COLO668 (cell line): Measurements from ENCODE around the gene DPF3.

ENCODE experiments used
- DNase-seq: peaks from one replicate; lab custom pipeline; 2025; ENCODE audit not compliant: unreplicated experiment; lab: John Stamatoyannopoulos, UW

DPF3 gene

DNA sequence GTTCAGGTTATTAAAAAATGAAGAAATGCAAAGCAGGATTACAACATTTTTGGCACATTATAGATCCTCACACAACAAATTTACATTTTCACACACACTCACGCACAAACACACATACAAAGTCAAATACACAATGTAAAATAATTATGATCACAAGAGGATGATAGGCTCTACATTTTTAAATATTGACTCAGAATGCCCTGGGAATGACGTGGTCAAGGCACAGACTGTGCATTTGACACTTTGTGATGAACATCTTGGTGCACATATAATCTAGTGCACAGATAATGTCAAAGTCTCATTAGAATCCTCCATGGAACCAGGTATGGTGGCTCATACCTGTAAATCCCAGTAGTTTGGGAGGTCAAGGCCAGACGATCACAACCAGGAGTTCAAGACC lies 49.4 kb downstream of the DPF3 start:
- DNase-seq: no peak

DNA sequence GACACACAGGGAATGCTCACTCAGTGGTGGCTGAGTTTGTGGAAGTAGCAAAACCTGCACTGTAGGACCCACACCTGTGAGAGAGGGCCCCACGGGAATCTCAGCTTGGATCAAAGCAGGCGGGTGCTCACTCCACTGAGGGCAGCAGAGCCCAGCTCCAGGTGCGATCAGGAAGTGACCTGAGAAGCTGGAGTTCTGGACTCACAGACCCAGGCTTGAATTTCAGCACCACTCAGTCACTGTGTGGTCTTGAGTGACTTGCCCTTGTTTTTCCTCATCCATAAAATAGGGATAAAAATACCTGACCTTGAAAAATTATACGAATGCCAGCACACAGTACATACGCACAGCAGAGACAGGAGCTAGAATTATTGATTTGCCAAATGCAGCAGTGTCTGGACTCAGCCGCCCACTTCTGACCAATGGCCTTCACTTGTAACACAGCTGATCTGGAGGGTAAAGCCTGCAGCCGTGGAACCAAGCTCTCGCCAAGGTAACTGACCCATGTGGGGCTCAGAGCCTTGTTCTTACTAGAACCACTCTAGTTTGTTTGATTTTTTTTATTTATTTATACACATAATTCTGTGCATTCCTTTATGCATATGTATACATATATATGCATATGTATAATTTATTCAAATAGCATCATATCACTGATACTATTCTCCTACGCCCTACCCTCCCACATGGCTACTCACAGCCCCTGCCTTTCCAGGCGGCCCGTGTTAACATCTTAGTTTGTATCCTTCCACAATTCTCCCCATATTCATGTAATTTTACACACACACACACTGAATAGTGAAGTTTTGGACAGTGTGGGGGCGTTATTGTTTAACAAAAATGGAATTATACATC lies 53.9 kb downstream of the DPF3 start:
- DNase-seq: no peak

DNA sequence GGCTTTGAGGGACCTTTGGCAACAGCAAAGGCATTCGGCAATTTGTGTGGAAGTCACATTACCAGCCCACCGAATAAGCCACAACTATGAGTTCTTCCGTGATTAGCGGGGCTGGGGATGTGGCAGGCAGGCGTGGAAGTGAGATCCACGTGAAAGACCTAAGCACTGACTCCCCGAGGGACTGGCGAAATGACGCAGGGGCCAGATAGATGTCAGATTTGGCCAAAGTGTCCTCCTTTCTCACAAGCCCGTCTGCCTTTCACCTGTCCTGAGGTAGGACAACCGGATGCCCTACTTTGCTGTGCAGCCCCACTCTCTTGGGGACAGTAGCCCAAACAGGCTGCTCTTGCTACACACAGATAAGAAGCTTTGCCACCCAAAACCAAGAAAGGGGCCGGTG lies 54.5 kb downstream of the DPF3 start:
- no peak for DNase-seq

- DNase-seq: no peak
Measured at GRCh38 chr14:72836085-72836484, 57.8 kb downstream of the DPF3 start.

DNA sequence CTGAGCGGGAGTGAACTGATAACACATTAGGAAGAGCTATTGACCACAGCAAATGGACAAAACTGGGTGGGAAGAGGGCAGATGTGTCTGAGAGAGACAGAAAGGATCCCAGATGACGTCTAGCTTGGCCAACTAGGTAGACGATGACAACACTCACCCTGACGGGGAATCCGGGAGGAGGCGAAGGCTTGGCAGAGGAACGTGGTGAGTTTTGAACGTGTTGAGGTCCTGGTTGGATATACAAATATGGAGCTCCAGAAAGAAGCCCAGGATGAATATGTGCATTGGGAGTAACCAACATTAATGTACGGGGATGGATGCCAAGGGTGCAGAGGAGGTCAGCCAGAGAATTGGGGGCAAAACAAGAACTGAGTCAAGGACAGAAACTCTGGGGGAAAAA lies 60.7 kb downstream of the DPF3 start:
- DNase-seq: no peak

GRCh38 chr14:72830786-72831594 lies 62.9 kb downstream of the DPF3 start:
- DNase-seq: no peak

DNA sequence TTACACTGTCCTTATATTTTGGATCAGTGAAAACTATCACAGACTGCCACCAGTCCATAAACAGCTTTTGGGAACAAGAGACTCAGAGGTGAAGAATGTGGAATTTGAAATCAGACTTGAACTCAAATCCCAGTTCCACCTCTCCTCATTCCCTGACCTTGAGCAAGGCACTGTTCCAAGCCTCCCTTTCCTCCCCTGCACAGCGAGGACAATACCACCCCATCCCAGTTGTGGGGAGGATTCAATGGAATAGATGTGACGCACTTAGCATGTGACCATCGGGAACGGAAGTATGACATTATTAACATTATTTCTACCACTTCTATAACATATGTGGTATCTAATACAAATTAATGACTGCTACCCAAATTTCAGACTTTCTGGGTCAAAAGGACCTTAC lies 63.5 kb downstream of the DPF3 start:
- DNase-seq: no peak

DNA sequence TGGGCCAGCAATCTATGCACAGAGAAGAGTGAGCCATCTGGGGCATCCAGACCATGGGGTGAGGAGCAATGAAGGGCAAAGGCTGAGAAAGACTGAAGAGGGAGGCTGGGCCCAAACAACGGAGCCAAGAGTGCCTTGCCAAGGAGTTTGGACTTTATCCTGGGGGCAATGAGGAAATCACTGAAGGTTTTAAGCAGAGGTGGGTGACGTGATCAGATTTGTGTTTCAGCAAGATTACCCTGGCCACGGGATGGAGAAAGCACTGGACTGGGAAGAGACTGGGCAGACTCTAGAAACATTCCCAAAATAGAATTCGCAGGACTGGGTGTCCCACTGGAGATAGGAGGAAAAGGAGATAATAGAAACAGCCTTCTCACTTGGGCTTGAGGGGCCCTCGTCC lies 65.3 kb downstream of the DPF3 start:
- no peak for DNase-seq

DNA sequence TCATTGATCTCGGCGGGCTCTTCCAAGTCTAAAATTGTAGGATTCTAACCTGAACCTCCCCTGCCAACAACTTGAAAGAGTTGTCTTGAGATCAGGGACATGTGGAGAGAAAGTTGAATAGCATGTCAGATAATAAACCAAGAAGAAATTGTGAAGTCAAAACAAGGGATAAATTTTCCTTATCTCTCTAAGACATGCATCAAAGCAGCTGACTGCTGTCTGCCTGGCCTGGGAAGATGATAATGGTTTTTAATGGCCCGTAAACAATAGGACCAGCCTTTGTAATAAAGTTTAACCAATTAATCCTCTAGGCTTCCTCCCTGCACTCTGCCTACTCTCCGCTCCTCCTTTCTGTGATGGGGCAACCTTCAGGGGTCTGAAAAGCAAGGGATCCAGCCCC lies 67.9 kb downstream of the DPF3 start:
- no peak for DNase-seq

DNA sequence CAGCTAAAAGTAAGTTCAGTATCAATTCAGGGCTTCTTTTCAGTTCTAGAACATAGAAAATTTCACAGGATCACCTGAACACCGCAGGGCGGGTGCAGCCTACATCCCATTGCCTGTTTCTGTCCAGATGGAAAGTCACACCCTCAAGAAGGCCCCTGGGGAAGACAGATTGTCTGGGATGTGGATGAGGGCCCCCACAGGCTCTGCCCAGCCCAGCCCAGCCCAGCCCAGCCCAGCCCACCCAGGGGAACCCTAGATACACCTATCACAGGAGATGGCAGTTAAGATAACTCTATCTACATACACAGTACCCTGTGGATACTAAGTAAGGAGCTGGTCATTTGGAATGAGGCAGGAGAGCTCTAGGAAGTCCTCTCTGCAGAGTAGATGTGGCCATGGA lies 68.4 kb downstream of the DPF3 start:
- no peak for DNase-seq

- no peak for DNase-seq
Measured at GRCh38 chr14:72824051-72824450, 69.8 kb downstream of the DPF3 start.

DNA sequence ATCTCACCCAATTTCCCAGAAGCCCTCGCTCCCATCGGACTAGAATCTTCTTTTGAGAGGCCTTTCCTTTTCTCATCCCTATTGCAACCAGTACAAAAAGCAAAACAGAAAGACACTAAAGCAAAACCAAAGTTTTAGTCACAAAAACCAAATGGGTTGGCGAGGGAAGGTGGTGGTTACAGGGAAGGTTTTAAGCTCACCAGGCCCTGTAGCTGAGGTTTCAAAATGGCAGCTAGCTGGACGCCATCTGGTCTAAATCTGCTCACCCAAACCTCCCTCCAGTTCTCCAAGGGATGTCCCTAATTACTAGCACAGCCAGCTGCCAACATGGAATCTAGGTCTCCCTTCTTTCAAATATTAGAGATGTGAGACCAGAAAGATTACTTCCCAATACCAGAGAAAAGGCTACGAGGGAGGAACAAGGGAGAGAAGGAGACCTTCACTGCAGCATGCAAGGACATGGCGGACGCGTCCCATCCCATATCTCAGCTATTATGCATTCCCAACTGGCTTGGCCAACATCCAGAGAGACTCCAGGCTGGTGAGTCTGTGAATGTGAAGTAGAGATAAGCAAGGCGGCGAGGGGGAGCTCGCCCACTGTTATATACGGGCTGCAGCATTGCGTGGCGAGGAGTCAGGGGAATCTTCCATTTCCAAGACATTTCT lies 70.8 kb downstream of the DPF3 start:
- no peak for DNase-seq

GRCh38 chr14:72818998-72819397 lies 74.9 kb downstream of the DPF3 start:
- DNase-seq: no peak

DNA sequence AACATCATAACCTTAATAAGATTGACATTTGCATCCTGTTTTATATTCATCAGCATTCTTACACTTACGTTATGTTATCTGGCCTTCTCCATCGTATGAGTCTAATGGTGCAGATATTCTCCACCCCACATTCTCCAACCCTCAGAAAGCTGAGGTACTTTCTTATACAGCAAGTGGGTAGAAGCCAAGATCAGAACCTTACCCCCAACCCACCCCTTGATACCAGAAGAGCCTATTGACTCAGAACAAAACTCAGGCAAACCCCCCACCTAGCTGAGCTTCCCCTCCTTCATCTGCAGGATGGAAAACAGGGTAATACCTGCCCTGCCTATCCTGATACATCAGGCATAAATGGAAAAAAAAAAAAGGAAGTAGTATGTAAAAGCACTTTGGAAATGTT lies 77.6 kb downstream of the DPF3 start:
- DNase-seq: no peak

DNA sequence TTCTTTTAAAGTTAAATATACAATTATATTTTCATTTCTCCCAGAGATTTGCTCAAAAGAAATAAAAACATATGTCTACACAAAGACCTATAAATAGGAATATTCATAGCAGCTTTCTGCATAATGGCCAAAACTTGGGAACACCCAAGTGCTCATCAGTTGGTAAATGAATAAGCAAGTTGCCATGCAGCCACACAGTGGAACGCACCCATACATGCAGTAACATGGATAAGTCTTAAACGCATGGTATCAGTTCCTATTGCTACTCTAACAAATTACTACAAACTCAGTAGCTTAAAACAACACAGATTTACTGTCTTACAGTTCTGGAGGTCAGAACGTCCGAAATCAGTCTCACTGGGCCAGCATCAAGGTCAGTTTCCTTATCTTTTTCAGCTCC lies 78.5 kb downstream of the DPF3 start:
- no peak for DNase-seq

DNA sequence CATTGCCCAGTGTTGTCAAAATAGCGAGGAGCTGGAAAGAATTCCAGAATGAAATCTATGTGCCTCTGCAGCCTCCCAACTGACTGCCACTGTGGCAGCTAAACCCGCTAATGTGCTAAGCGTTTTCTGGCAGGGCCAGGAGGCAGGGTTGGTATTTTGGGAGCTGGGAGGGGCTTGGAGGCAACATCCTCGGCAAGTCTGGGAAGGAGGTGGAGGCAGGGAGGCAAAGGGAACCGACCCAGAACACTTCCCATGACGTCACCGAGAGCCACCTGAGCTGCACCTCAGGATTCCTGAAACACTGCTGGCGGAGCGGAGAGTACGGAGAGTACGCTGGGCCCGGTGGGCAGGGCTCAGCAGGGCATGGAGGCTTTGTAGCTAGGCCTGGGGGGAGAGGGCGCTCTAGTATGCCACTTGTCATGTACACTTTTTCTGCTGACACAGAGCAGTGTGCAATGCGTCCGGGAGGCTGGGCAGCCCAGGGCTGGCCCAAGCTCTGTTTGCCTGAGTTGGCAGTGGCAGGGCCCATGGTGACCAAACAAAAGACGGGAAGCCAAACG lies 81.5 kb downstream of the DPF3 start:
- no peak for DNase-seq

DNA sequence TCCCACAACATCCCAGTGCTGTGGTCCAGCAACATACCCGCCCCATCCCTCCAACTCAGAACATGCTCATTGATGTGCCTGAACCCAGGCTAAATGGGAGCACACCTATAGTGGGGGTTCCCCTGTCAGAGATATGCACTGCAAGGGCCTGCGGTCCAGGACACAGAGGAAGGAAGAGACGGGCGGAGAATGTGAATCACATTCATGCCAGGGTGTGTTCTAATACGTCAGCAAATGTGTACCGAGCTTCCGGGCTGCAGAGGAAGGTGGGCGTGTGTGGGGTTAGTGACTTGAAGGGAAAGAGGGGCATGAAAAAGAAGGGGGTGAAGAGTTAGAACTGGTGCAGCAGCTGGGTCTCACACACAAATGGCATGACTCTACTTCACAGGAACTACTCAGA lies 83.7 kb downstream of the DPF3 start:
- no peak for DNase-seq

DNA sequence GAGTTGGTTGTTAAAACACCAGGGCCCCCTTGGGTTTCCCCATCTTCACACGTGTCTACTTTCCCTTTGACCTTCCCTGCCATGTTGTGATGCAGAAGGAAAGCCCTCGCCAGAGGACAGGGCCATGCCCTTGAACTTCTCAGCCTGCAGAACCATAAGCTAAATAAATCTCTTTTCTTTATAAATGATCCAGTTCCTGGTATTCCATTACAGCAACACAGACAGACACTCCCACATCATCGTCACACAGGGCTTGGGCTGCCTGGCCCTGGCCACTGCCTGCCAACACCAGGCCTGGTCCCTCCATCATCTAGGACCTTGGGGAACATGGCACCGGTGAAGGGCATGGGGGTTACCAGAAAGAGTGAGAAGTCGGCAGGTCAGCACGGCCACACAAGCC lies 84.8 kb downstream of the DPF3 start:
- DNase-seq: no peak

GRCh38 chr14:72808564-72808963 lies 85.3 kb downstream of the DPF3 start:
- no peak for DNase-seq

GRCh38 chr14:72802588-72802946 lies 91.3 kb downstream of the DPF3 start:
- no peak for DNase-seq

- DNase-seq: no peak
Measured at GRCh38 chr14:72801836-72802587, 91.9 kb downstream of the DPF3 start.
